ENCODE data around the gene CGAS. TPM values are rescaled to one million over a fixed set of nuclear protein-coding genes. Genes with fewer than 3 reads are reported as not detected.
A peak's percentile ranks its signal among the peaks of the same experiment; 100 is the strongest.
"Not testable (repeated sequence)": the region's sequence is repeated elsewhere in the genome, so short reads cannot be mapped to it uniquely, and the experiment has no call there.

The CGAS gene
- total RNA-seq, 2 donors from 2014 or later, result 11.5 to 13.7 TPM

DNA sequence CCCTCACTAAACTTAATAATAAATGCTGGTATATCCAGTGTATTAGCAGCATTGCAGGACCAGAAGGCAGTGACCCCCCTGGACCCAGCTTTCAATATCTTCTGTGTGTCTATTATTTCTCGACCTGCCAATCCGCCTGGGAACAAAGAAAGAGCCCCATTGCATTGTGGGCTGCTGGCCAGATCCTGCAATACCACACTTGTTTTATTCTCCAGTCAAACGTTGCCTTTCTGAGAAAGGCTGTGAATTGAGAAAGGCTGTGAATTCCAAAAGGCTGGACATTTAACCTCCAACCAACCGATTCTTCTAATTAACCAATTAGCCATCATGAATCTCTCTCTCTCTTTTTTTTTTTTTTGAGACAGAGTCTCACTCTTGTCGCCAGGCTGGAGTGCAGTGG is 8.0 kb upstream of the CGAS start:
- Histone ChIP-seq H3K27ac (no peak overlapping the region), H3K27me3 (replicated peaks; ENCODE audit: insufficient read depth) (no peaks in the 10 kb centered on the region), H3K9me3 (no peaks in the 10 kb centered on the region), H3K4me1 (ENCODE audit: control insufficient read depth in 1 of 2, low read depth in 2 of 2) (peaks cover 12 to 13% of the 10 kb centered on the region in 2 donors), H3K36me3 (no peaks in the 10 kb centered on the region), H3K4me3 (no peak overlapping the region)
- TF ChIP-seq, protein P1, sequence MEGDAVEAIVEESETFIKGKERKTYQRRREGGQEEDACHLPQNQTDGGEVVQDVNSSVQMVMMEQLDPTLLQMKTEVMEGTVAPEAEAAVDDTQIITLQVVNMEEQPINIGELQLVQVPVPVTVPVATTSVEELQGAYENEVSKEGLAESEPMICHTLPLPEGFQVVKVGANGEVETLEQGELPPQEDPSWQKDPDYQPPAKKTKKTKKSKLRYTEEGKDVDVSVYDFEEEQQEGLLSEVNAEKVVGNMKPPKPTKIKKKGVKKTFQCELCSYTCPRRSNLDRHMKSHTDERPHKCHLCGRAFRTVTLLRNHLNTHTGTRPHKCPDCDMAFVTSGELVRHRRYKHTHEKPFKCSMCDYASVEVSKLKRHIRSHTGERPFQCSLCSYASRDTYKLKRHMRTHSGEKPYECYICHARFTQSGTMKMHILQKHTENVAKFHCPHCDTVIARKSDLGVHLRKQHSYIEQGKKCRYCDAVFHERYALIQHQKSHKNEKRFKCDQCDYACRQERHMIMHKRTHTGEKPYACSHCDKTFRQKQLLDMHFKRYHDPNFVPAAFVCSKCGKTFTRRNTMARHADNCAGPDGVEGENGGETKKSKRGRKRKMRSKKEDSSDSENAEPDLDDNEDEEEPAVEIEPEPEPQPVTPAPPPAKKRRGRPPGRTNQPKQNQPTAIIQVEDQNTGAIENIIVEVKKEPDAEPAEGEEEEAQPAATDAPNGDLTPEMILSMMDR (IDR thresholded peaks at IDR 0.05), result no peak
- no peak for ATAC-seq (ENCODE audit: insufficient number of reproducible peaks, low FRiP score, low read depth)
- DNase-seq (ENCODE audit: low spot score), result no peak

DNA sequence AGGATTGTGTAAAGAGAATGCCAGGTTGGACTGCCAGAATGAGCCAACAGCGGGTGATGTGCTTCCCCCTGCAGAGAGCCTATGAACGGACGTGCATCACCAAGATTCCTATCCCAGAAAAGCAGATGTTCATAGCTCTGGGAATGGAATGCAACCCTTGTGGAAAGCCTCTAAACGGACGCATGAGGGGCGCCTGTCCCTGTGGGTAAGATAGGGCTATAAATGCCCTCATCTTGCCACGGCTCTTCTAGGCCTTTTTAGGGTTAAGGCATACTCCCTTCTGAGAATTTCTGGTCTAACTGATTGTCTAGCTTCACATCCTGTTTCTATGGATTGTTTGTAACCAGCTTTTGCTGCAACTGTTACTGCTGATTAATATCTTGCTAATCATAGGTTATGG is 7.4 kb upstream of the CGAS start:
- H3K4me1 ChIP-seq (ENCODE audit: control insufficient read depth in 1 of 2, low read depth in 2 of 2), result peaks cover 12 to 13% of the 10 kb centered on the region in 2 donors
- H3K9me3 ChIP-seq; H3K36me3 ChIP-seq; H3K27me3 ChIP-seq (replicated peaks; ENCODE audit: insufficient read depth); ATAC-seq (ENCODE audit: insufficient number of reproducible peaks, low FRiP score, low read depth); DNase-seq (ENCODE audit: low spot score); H3K27ac ChIP-seq; H3K4me3 ChIP-seq: not testable (repeated sequence)

DNA sequence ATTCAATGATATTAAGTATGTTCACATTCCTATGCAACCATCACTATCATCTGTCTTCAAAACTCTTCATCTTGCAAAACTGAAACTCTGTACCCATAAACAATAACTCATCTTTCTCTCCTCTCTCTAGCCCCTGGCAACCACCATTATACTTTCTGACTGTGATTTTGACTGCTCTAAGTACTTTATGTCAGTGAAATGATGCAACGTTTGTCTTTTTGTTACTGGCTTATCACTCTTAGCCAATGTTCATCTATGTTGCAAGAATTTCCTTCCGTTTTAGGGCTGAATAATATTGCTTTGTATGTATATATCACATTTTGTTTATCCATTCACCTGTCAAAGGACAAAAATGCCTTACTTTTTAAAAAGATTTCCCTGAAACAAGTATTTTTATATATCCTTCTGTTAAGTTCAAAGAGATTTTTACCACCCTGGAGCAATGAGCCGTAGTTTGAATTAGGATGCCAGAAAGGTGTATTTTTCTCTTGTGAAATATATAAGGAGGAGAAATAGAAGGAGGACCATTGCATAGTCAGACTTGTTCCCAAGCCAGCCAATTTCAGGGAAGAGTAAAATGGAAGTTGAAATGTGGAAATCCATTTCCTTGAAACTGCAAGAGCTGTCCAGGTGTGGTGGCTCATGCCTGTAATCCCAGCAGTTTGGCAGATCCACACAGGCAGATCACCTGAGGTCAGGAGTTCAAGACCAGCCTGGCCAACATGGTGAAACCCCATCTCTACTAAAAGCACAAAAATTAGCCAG is 4.0 kb upstream of the CGAS start:
- DNase-seq (ENCODE audit: low spot score) (no peak), ATAC-seq (ENCODE audit: insufficient number of reproducible peaks, low FRiP score, low read depth) (no peak)
- Histone ChIP-seq H3K36me3 (no peaks in the 10 kb centered on the region), H3K4me1 (ENCODE audit: control insufficient read depth in 1 of 2, low read depth in 2 of 2) (peaks cover 3 to 8% of the 10 kb centered on the region in 2 donors), H3K27me3 (replicated peaks; ENCODE audit: insufficient read depth) (no peaks in the 10 kb centered on the region), H3K27ac (no peak overlapping the region), H3K9me3 (no peaks in the 10 kb centered on the region), H3K4me3 (no peak overlapping the region)
- TF ChIP-seq, protein P1 (IDR thresholded peaks at IDR 0.05), result no peak

DNA sequence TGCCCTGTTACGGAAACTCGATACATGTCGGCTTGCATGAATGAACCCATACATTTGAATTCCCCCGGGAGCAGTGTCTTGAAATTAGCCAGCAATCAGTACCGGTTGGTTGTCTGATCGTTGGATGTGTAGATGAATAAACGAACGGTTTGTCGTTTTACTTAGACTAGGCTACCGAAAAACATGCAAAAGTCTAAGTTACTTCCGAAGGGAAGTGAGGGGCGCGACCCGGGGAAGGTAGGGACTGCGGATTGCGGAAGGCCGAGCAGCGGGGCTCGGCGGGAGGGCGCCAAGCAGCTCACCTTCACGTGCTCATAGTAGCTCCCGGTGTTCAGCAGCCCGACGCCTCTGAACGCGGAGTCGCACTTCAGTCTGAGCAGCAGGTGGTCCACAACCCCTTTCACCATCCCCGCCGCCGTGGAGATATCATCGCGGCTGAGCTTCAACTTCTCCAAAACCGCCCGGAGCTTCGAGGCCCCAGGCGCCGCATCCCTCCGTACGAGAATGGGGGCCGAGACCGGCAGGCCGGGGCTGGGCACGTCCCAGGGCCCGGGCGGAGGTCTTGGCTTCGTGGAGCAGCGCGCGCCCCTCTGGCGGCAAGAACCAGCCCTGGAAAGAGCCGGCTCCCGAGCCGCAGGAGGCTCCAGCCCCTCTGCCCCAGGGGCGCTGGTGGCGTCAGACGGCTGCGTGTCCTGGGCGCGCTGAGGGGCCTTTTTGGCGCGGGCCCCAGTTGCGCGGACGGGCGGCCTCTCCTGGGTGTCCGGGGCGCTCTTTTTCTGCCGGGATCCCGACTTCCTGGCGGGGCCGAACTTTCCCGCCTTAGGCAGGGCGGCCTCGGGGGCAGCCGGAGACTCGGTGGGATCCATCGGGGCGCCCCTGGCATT is 632 bp downstream of the CGAS start:
- no peaks in the 10 kb centered on the region for H3K27me3 ChIP-seq (replicated peaks; ENCODE audit: insufficient read depth)
- peak overlapping the region; percentile 85 for H3K4me3 ChIP-seq
- no peaks in the 10 kb centered on the region for H3K36me3 ChIP-seq
- peak; percentile 19 for ATAC-seq (ENCODE audit: insufficient number of reproducible peaks, low FRiP score, low read depth)
- no peaks in the 10 kb centered on the region for H3K9me3 ChIP-seq
- TF ChIP-seq, protein P1 (IDR thresholded peaks at IDR 0.05), result no peak
- peaks cover 13 to 24% of the 10 kb centered on the region in 2 donors for H3K4me1 ChIP-seq (ENCODE audit: control insufficient read depth in 1 of 2, low read depth in 2 of 2)
- peak overlapping the region; percentile 75 to 83 for H3K27ac ChIP-seq
- no peak for DNase-seq (ENCODE audit: low spot score)

DNA sequence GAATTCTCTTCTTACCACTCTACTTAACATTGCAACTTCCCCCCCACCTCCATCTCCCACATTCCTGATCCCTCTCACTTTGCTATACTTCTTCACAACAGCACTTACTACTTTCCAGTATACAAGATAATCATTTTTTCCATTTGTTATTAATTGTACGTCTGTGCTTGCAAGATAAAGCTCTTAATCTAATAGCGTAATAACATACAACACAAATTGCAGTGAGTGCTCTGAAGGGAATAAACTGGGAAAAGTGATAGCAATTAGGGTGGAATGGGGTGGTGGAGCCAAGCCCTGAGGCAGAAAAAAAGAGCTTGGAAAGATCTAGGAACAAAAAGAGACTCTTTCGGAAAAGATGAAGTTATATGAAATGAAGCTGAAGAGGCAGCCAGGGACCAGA is 8.5 kb downstream of the CGAS start:
- DNase-seq (ENCODE audit: low spot score) (no peak), ATAC-seq (ENCODE audit: insufficient number of reproducible peaks, low FRiP score, low read depth) (no peak)
- Histone ChIP-seq H3K4me3 (no peak overlapping the region), H3K36me3 (no peaks in the 10 kb centered on the region), H3K4me1 (ENCODE audit: control insufficient read depth in 1 of 2, low read depth in 2 of 2) (peaks cover 0 to 3% of the 10 kb centered on the region in 2 donors), H3K27ac (no peak overlapping the region), H3K9me3 (no peaks in the 10 kb centered on the region), H3K27me3 (replicated peaks; ENCODE audit: insufficient read depth) (no peaks in the 10 kb centered on the region)
- TF ChIP-seq, protein P1 (IDR thresholded peaks at IDR 0.05), result no peak
